ENCODE results near the gene IL36G.

The IL36G gene

DNA sequence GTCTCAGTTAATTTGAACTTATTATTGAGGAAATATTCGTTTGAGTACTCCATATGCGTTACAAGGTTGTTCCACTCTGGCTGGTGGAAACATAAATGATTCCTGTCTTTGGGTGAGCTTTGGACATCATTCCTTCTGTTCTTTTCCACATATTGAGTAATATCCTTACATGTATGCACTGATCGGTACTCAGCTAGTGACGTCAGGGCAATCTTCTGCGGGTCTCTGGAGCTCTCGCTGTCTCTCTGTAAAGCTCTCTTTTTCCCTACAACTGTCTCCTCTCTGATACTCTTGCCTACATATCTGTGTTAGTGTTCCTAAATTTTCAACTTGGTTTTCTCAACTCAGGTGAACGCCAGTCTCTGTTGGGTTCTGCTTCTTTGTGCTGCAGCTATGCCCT is 23.4 kb upstream of the IL36G start:
- Histone ChIP-seq H3K27me3 (ENCODE audit: insufficient read depth, low read length) (no peaks in the 10 kb centered on the region), H3K9me3 (ENCODE audit: low read length) (no peaks in the 10 kb centered on the region)

DNA sequence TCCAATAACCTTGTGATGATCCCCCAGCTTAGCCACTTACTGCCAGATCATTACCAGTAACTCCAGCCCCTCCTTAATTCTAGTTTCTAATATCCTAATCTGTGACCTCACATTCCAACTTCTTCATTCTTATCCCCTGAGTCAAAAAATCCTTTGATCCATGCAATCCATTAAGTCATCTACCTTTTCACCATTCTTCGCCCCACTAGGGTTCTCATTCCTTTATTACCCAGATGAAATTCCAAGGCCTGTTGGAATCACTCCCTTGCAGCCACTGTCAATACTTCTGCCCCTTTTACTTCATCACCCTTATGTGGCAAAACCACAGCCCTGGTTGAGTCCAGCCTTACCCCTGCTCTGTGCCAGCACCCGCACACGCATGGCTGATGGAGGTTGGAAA is 20.3 kb upstream of the IL36G start:
- Histone ChIP-seq H3K4me3 (ENCODE audit: low read length) (no peak overlapping the region), H2AFZ (ENCODE audit: low read depth, low read length) (no peak overlapping the region), H3K4me1 (ENCODE audit: insufficient read depth, low read length) (no peaks in the 10 kb centered on the region), H3K9me3 (ENCODE audit: low read length) (no peaks in the 10 kb centered on the region), H3K36me3 (ENCODE audit: insufficient read depth, low read length) (no peaks in the 10 kb centered on the region), H3K27me3 (ENCODE audit: insufficient read depth, low read length) (no peaks in the 10 kb centered on the region)

More for the DNA sequence above, 23.4 kb upstream of the IL36G start:
- Histone ChIP-seq H3K36me3 (ENCODE audit: insufficient read depth, low read length) (no peaks in the 10 kb centered on the region), H2AFZ (ENCODE audit: low read depth, low read length) (no peak overlapping the region), H3K4me1 (ENCODE audit: insufficient read depth, low read length) (no peaks in the 10 kb centered on the region), H3K4me3 (ENCODE audit: low read length) (no peak overlapping the region)

DNA sequence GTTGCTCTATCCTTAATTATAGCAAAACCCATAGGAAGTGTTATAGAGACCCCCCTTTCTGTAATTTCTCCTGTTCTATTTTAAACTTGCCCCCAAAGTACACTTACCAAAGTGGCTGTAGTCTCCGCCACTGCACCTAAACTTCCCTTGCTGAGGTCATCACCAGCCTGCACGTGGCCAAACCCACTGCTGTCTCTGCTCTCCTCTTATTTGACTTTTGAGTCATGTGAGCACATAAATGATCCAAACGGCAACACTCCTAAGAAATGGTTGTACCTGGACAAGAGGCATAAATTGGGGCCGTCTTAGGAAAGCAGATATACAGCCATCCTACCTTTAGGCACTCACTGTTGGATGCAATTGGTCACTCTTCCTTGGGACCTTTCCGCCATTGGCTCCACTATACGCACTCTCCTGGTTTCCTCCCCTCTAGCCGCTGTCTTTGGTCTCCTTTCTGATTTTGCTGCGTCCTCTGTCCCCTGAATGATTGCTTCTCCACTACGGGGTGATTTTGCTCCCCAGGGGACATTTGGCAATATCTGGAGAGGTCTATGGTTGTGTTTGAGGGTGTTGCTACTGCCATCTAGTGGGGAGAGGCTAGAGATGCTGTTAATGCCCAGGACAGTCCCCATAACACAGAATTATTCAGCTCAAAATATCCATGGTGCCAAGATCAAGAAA is 19.2 kb upstream of the IL36G start:
- Histone ChIP-seq H3K36me3 (ENCODE audit: insufficient read depth, low read length) (no peaks in the 10 kb centered on the region), H3K4me3 (ENCODE audit: low read length) (no peak overlapping the region), H3K4me1 (ENCODE audit: insufficient read depth, low read length) (no peaks in the 10 kb centered on the region), H2AFZ (ENCODE audit: low read depth, low read length) (no peak overlapping the region), H3K9me3 (ENCODE audit: low read length) (no peaks in the 10 kb centered on the region), H3K27me3 (ENCODE audit: insufficient read depth, low read length) (no peaks in the 10 kb centered on the region)

DNA sequence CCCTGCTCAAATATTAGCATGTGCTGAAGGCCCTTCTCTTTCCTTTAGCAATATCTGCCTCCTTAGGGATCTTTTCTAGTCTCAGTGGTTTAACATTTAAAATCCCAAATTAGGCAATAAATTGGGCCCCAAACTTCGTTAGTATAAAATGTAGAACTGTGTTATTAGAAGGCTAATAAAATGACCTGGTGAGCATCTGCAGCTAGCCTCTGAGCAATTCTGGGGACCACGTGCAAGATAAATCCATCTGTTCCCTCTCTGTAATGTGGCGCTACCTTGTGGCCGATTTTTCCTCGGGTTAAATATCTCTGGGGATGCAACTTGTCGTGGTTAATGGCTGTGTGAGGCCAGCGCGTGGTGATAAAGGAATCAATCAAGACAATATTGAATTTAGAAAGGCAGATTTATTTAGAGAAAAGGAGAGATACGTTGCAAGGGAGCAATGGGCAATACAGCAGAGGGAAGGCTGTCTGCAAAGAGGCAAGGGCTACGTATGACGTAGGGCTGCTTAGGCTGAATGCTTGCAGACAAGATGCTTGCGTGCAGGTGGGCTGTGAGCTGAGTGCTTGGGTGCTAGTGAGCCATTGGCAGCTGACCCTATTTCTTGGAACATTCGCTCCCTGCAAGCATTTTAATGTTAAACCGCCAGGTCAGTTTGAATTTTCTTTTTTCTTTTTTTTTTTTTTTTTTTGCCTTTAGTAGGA is 18.5 kb upstream of the IL36G start:
- Histone ChIP-seq H2AFZ (ENCODE audit: low read depth, low read length) (no peak overlapping the region), H3K27me3 (ENCODE audit: insufficient read depth, low read length) (no peaks in the 10 kb centered on the region)

DNA sequence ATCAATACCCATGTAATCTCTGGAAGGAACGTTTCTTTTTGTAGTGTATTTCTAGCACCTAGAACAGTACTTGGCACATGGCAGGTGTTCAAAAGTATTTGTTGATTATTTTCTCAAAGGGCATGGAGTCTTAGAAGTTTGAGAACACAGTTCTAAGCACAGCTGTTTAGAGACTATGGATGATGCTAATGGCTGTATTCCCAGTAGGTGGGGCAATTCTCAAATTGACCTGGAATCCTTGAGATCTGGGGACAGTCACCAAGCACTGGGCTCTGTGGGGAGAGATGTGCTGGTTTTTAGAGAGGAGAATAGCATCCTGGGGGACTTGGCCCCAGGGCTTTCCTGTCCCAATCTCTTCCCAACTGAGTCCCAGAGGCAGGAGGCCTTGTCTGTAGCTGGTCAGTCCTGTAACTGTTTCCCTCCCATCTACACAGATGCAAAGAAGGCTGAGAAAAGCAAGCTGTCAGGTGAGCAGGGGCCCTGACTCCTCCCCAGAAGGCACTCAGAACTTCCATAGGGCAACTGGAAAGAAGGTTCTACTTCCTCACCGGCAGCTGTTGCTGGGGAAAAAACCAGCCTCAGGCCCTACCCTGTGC is 17.5 kb upstream of the IL36G start:
- Histone ChIP-seq H2AFZ (ENCODE audit: low read depth, low read length) (no peak overlapping the region), H3K9me3 (ENCODE audit: low read length) (no peaks in the 10 kb centered on the region), H3K27me3 (ENCODE audit: insufficient read depth, low read length) (no peaks in the 10 kb centered on the region), H3K36me3 (ENCODE audit: insufficient read depth, low read length) (no peaks in the 10 kb centered on the region), H3K4me1 (ENCODE audit: insufficient read depth, low read length) (no peaks in the 10 kb centered on the region), H3K4me3 (ENCODE audit: low read length) (no peak overlapping the region)

More for the DNA sequence above, 18.5 kb upstream of the IL36G start:
- Histone ChIP-seq H3K4me3 (ENCODE audit: low read length) (no peak overlapping the region), H3K4me1 (ENCODE audit: insufficient read depth, low read length) (no peaks in the 10 kb centered on the region), H3K9me3 (ENCODE audit: low read length) (no peaks in the 10 kb centered on the region), H3K36me3 (ENCODE audit: insufficient read depth, low read length) (no peaks in the 10 kb centered on the region)

DNA sequence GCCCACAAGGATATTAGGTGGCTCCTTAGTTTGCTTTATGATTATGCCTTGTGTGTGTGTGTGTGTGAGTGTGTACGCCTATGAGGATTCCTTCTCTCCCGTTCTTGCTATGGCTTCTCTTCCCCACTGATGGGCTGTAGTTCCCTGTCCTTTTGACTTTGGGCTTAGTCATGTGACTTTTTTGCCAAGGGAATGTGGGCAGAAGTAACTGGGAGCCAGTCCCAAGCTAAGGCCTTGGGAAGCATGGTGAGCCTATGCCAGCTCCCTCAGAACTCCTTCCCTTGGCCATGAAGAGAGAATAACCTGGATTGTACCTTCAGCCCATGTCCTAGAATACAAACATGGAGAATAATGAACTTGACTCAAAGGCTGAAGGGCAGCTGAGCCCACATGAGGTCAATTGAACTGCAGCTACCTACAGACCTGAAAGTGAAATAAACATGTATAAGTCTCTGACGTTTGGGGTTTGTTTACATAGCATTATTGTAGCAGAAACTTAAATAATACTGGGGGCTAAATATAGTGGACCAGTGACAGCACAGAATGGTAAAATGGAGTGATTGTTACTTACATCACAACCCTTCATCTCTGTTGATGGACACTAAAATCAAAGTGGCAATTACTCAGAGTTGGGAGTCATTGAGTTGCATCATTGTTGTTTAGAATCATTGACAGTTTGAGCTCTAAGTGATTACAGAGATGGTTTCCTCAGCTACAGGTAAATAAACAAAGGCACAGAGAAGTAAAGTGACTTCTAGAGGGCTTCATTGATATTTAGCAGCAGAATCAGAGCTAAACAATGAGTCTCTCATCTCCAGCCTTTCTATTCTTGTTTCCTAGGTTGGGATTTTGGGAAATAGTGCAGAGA is 15.3 kb upstream of the IL36G start:
- no peaks in the 10 kb centered on the region for H3K9me3 ChIP-seq (ENCODE audit: low read length)
- H3K4me3 ChIP-seq (ENCODE audit: low read length), result no peak overlapping the region
- no peak overlapping the region for H2AFZ ChIP-seq (ENCODE audit: low read depth, low read length)
- H3K4me1 ChIP-seq (ENCODE audit: insufficient read depth, low read length), result no peaks in the 10 kb centered on the region
- no peaks in the 10 kb centered on the region for H3K27me3 ChIP-seq (ENCODE audit: insufficient read depth, low read length)
- no peaks in the 10 kb centered on the region for H3K36me3 ChIP-seq (ENCODE audit: insufficient read depth, low read length)

DNA sequence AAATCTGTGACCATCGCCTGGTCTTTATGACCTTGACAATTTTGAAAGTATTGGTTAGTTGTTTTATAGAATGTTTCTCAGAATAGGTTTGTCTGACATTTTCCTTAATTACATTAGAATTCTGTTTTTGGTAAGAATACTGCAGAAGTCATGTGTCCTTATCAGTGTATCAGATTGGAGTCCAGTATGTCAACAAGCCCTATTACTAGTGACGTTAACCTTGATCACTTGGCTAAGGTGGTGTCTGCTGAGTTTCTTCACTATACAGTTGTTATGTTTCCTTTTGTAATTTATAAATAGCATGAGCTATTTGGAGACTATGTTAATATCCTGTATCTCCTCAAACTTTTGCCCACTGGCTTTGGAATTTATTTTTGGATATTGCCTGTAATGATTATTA is 10.8 kb upstream of the IL36G start:
- no peaks in the 10 kb centered on the region for H3K9me3 ChIP-seq (ENCODE audit: low read length)
- no peaks in the 10 kb centered on the region for H3K4me1 ChIP-seq (ENCODE audit: insufficient read depth, low read length)
- H3K27me3 ChIP-seq (ENCODE audit: insufficient read depth, low read length), result peaks cover 3% of the 10 kb centered on the region
- H3K4me3 ChIP-seq (ENCODE audit: low read length), result no peak overlapping the region
- no peak overlapping the region for H2AFZ ChIP-seq (ENCODE audit: low read depth, low read length)
- no peaks in the 10 kb centered on the region for H3K36me3 ChIP-seq (ENCODE audit: insufficient read depth, low read length)

DNA sequence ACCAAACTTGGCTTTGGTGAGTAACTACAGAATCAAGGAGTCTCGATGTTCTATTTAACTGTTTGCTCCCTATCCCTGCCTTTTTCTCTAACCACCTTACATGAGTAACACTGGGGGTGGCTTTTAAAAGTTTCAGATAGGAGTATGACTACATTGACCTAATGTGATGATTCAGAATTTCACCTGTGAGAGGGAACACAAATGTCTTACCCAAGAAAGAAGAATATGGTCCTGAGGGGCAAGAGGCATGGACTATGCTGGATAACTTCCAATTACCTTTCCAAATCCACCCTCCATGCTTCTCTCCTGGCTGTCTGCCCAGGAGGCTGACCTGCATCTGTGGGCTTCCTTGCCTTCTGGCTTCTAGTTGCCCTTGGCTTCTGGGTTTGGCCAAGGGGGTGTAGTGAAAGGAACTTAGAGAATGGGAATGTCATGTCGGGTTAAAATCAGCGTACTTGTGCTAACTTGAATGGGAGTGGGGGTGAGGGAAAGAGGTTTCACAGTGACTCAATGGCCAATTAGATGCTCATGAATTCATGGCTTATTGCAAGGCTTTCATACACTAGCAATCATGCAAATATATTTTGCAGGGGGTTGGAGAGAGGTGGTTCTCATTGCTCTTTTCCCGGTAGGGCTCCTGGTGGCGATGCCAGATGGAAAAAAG is 5.3 kb upstream of the IL36G start:
- H3K27me3 ChIP-seq (ENCODE audit: insufficient read depth, low read length), result peaks cover 3% of the 10 kb centered on the region
- H3K9me3 ChIP-seq (ENCODE audit: low read length), result no peaks in the 10 kb centered on the region
- no peak overlapping the region for H3K4me3 ChIP-seq (ENCODE audit: low read length)
- H2AFZ ChIP-seq (ENCODE audit: low read depth, low read length), result no peak overlapping the region
- H3K36me3 ChIP-seq (ENCODE audit: insufficient read depth, low read length), result no peaks in the 10 kb centered on the region
- no peaks in the 10 kb centered on the region for H3K4me1 ChIP-seq (ENCODE audit: insufficient read depth, low read length)

DNA sequence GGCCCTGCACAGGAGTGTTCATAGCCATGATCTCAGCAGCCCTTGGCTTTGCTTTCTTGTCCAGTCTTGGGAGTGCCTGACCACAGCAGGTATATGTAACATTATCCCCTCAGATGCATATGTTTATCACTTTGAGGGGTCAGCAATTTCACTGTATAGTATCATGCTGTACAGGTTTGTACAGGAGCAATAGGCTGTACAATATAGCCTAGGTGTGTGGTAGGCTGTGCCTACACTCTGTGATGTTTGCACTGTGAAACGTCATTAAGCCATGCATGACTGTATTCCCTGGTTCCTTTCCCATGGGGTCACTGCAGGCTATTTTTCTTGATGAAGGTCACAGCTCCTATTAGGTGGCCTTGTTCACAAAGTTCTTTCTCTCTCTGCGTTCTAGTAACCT is 4.7 kb upstream of the IL36G start:
- Histone ChIP-seq H2AFZ (ENCODE audit: low read depth, low read length) (no peak overlapping the region), H3K4me1 (ENCODE audit: insufficient read depth, low read length) (no peaks in the 10 kb centered on the region), H3K27me3 (ENCODE audit: insufficient read depth, low read length) (peaks cover 3% of the 10 kb centered on the region), H3K4me3 (ENCODE audit: low read length) (no peak overlapping the region), H3K9me3 (ENCODE audit: low read length) (no peaks in the 10 kb centered on the region), H3K36me3 (ENCODE audit: insufficient read depth, low read length) (no peaks in the 10 kb centered on the region)

DNA sequence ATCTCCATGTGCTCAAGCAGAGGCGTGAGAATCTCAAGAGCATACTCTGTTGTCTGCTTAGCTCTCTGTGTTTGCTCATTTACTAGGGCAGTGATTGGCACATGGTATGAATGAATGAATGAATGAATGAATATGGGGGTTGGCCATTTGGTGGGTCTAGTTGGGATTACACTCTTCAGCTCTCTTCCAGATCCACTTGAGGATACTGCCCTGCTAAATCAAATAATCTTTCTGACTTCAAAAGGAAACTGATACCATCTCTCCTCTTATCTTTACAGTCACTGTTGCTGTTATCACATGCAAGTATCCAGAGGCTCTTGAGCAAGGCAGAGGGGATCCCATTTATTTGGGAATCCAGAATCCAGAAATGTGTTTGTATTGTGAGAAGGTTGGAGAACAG is 1.9 kb downstream of the IL36G start:
- H3K36me3 ChIP-seq (ENCODE audit: insufficient read depth, low read length), result no peaks in the 10 kb centered on the region
- H2AFZ ChIP-seq (ENCODE audit: low read depth, low read length), result no peak overlapping the region
- no peaks in the 10 kb centered on the region for H3K9me3 ChIP-seq (ENCODE audit: low read length)
- no peak overlapping the region for H3K4me3 ChIP-seq (ENCODE audit: low read length)
- peaks cover 16% of the 10 kb centered on the region for H3K27me3 ChIP-seq (ENCODE audit: insufficient read depth, low read length)
- H3K4me1 ChIP-seq (ENCODE audit: insufficient read depth, low read length), result no peaks in the 10 kb centered on the region

DNA sequence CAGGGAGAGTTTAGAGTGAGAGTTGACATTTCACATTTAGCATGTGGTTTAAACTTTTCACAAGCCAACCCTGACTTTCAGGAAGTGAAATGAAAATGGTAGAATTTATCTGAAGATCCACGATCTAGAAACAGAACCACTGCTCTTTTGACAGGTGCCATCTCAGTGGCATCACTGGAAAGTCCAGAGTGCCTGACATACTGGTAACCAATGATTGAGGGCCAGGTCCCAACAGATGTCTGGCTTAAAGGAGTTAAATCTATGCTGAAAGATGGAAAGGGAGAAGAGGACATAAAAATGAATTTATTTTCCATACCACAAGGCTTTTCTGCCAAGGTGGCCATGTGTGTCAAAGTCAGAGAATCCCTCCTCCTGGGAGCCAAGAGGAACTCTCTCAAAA is 2.7 kb downstream of the IL36G start:
- H3K36me3 ChIP-seq (ENCODE audit: insufficient read depth, low read length), result no peaks in the 10 kb centered on the region
- H3K4me3 ChIP-seq (ENCODE audit: low read length), result no peak overlapping the region
- peaks cover 16% of the 10 kb centered on the region for H3K27me3 ChIP-seq (ENCODE audit: insufficient read depth, low read length)
- H3K9me3 ChIP-seq (ENCODE audit: low read length), result no peaks in the 10 kb centered on the region
- no peaks in the 10 kb centered on the region for H3K4me1 ChIP-seq (ENCODE audit: insufficient read depth, low read length)
- no peak overlapping the region for H2AFZ ChIP-seq (ENCODE audit: low read depth, low read length)

DNA sequence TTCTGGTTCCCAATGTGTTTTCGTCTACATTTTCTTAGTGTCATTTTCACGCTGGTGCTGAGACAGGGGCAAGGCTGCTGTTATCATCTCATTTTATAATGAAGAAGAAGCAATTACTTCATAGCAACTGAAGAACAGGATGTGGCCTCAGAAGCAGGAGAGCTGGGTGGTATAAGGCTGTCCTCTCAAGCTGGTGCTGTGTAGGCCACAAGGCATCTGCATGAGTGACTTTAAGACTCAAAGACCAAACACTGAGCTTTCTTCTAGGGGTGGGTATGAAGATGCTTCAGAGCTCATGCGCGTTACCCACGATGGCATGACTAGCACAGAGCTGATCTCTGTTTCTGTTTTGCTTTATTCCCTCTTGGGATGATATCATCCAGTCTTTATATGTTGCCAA is 7.3 kb downstream of the IL36G start:
- H3K4me3 ChIP-seq (ENCODE audit: low read length), result no peak overlapping the region
- H3K36me3 ChIP-seq (ENCODE audit: insufficient read depth, low read length), result no peaks in the 10 kb centered on the region
- H3K27me3 ChIP-seq (ENCODE audit: insufficient read depth, low read length), result peaks cover 16% of the 10 kb centered on the region
- H2AFZ ChIP-seq (ENCODE audit: low read depth, low read length), result no peak overlapping the region
- H3K4me1 ChIP-seq (ENCODE audit: insufficient read depth, low read length), result no peaks in the 10 kb centered on the region
- no peaks in the 10 kb centered on the region for H3K9me3 ChIP-seq (ENCODE audit: low read length)
